GM18858 (cell line): ENCODE measurements around the gene NLK.
"Not testable (repeated sequence)": the region's sequence is repeated elsewhere in the genome, so short reads cannot be mapped to it uniquely, and the experiment has no call there.

Experiments
- ATAC-seq: cut with Tn5 transposase; IDR thresholded peaks from one replicate; pipeline ENCODE4 v1.9.1; 2021; ENCODE audit not compliant: unreplicated experiment

The NLK gene

GRCh38 chr17:28071891-28072606 is 29.6 kb downstream of the NLK start:
- no peak for ATAC-seq

GRCh38 chr17:28072936-28073533 is 30.6 kb downstream of the NLK start:
- no peak for ATAC-seq

GRCh38 chr17:28074010-28074409 is 31.5 kb downstream of the NLK start:
- ATAC-seq: no peak

GRCh38 chr17:28076144-28076543 is 33.7 kb downstream of the NLK start:
- no peak for ATAC-seq

- not testable (repeated sequence) for ATAC-seq
Measured at GRCh38 chr17:28077140-28077539, 34.7 kb downstream of the NLK start.

GRCh38 chr17:28078341-28079229 is 36.1 kb downstream of the NLK start:
- ATAC-seq: no peak

GRCh38 chr17:28081467-28081866 is 39.0 kb downstream of the NLK start:
- no peak for ATAC-seq

- no peak for ATAC-seq
Measured at GRCh38 chr17:28085766-28086165, 43.3 kb downstream of the NLK start.

- ATAC-seq: no peak
Measured at GRCh38 chr17:28086519-28086918, 44.0 kb downstream of the NLK start.

GRCh38 chr17:28087743-28088142 is 45.3 kb downstream of the NLK start:
- ATAC-seq: no peak

GRCh38 chr17:28090551-28090950 is 48.1 kb downstream of the NLK start:
- ATAC-seq: no peak

- ATAC-seq: no peak
Measured at GRCh38 chr17:28092088-28092487, 49.6 kb downstream of the NLK start.

GRCh38 chr17:28093999-28094716 is 51.7 kb downstream of the NLK start:
- no peak for ATAC-seq

- ATAC-seq: no peak
Measured at GRCh38 chr17:28096756-28097155, 54.3 kb downstream of the NLK start.

- no peak for ATAC-seq
Measured at GRCh38 chr17:28097254-28097653, 54.8 kb downstream of the NLK start.

GRCh38 chr17:28097901-28098300 is 55.4 kb downstream of the NLK start:
- ATAC-seq: no peak

- ATAC-seq: not testable (repeated sequence)
Measured at GRCh38 chr17:28098591-28098990, 56.1 kb downstream of the NLK start.

- no peak for ATAC-seq
Measured at GRCh38 chr17:28100251-28100650, 57.8 kb downstream of the NLK start.

- no peak for ATAC-seq
Measured at GRCh38 chr17:28100936-28101335, 58.5 kb downstream of the NLK start.

- no peak for ATAC-seq
Measured at GRCh38 chr17:28101919-28102318, 59.4 kb downstream of the NLK start.

GRCh38 chr17:28105501-28105900 is 63.0 kb downstream of the NLK start:
- ATAC-seq: no peak
